Measurements from ENCODE around the gene ZBTB37.
"Not testable (repeated sequence)": the region's sequence is repeated elsewhere in the genome, so short reads cannot be mapped to it uniquely, and the experiment has no call there.

Gene ZBTB37

GRCh38 chr1:173868266-173869020 lies at the start of gene ZBTB37:
Gene ZBTB37 (plus strand): TSS chr1:173868380. CDS start chr1:173870226, 1,846 bp downstream.
- DNase-seq (ENCODE audit: low spot score): peak; percentile 95

DNA sequence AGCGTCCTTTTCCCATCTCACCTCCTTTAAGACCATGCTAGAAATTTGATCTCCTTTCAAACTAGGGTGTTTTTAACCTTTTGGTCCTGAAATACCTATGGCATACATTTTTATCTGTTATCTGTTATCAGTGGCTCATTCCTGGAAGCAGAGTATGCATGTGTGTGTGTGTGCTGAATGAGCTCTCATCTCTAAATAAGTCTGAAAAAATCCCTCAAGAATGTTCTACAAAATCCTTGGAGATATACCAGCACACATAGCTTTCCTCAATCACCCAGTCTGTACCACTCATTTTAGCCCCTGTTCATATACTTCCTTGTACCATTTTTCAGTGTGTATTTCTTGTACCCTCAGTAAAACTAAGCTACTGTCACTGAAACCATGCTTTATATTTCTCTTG lies 49.7 kb upstream of the ZBTB37 start:
- no peak for DNase-seq (ENCODE audit: low spot score)

- no peak for DNase-seq (ENCODE audit: low spot score)
These were observed 46.5 kb upstream of the ZBTB37 start for GRCh38 chr1:173821680-173822079.

DNA sequence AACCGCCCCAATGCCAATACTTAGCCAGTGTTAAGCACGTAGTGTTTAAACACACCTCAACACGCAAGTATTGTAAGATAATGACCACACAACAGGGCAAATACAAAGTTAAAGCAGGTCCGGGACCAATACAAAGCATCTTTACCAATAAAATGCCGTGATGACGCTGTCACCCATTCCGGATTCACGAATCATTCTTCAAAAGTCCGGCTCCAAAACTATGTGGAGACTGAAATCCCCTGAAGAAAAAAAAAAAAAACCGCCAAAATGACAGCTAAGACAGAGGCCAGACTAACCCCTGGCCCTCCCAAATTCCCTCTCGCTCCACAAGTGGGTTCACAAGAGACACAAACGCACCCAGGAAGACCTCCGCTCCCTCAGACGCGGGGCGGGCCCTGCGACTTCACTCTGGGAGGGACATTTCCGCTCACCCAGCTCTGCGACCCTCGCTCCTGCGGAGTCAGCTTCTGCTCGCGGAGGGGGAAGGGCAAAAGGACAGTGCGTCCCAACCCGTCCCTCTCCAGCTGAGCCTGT lies 44.3 kb upstream of the ZBTB37 start:
- no peak for DNase-seq (ENCODE audit: low spot score)

DNA sequence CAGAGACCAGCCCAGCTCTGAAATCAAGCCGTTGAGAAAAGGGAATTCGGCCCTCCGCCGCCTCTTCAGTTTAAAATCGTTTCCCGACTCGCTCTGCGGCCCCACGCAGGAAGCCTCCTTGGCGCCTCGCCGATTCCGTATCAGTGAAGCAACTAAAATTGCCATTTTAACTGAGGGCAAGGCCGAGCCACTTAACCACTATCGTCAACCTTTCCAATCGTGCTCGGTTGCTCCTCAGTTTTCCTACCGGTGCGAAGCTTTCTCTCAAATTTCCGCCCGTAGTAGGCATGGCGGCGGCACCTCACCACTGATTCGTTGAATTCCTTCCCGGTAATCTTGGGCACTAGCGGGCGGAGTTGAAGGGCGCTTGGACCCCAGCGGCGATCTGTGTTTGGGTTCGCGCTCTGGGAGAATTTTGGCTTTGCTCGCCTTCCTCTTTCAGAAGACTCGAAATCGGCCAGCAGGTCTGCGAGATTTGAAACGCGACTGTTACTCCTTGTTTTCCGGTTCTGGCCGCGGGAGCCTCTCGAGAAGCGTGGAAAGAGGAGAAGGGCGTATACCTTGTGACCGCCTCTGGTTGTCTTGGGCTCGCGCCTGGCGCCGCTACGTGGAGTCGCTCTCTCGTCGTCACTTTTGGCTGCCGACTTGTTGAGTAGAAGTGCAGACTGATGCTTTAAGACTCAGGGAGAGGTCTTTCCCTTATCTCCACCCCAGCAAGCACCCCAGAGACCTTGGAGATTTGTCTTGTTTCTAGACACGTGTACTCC lies 43.7 kb upstream of the ZBTB37 start, which contains the start of the genes CENPL and DARS2:
TSS of gene CENPL (minus strand) at position 569 of the 767 bp plus-strand sequence. CDS start 13,584 bp downstream, outside the sequence.
TSS of gene DARS2 (plus strand) at position 359 of the 767 bp plus-strand sequence. CDS start 557 bp downstream, outside the sequence.
- peak; percentile 91 for DNase-seq (ENCODE audit: low spot score)

GRCh38 chr1:173827611-173828010 lies 40.6 kb upstream of the ZBTB37 start:
- DNase-seq (ENCODE audit: low spot score): no peak

GRCh38 chr1:173832748-173833147 lies 35.4 kb upstream of the ZBTB37 start:
- no peak for DNase-seq (ENCODE audit: low spot score)

DNA sequence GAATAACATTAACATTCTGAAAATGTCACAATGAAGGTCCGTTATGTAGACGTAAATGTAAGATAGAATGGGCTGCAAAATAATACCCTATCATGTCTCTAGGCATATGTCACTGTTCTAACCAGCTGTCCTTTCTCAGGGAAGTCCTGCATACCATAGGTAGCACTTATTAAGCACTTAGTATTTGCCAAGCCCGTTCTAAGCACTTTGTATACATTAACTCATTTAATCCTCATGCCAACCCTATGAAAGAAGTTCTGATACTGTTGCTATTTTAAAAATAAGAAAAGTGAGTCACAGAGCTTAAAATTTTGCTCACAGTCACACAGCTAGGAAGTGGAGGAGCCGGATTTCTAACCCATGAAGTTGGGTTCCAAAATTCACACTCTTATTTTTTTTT lies 16.1 kb upstream of the ZBTB37 start:
- no peak for DNase-seq (ENCODE audit: low spot score)

DNA sequence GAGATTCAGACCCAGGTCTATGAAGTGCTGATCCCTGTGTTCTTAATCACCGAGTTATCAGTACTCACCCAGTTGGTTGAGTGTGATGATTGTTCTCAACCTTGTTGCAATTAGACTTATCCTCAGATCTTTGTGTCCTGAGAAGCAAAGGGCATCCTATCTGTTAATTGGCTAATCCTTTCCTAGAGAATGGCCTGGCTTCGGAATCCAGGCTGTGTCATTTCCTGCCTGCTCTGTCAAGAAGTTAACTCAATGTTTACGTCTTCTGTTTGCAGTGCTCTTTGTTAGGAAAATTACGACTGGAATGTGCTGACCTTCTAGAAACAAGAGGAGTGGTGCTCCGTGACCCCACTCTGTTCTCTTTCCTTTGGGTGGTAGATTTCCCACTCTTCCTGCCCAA lies 15.1 kb upstream of the ZBTB37 start:
- no peak for DNase-seq (ENCODE audit: low spot score)

GRCh38 chr1:173856014-173856413 lies 12.2 kb upstream of the ZBTB37 start:
- no peak for DNase-seq (ENCODE audit: low spot score)

DNA sequence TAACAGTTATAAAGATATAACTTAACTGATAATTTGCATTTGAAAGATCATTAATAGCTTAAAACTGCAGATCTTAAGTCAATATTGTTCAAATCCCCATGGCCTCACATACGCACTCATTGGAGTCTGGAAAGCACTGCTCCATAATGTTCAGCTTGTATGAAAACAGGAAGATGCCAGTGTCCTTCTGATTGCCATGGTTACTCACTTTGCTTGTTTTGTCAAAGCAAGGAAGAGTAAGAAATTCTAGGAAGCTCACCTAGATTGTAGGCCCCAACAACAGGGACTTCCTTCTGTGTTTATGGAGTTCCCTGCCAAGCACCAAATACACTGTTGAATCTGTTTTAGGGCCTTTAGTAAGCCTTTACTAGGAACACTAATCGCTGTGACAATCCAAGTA lies 11.3 kb upstream of the ZBTB37 start:
- no peak for DNase-seq (ENCODE audit: low spot score)

- no peak for DNase-seq (ENCODE audit: low spot score)
These were observed 10.7 kb upstream of the ZBTB37 start for GRCh38 chr1:173857363-173857917.

DNA sequence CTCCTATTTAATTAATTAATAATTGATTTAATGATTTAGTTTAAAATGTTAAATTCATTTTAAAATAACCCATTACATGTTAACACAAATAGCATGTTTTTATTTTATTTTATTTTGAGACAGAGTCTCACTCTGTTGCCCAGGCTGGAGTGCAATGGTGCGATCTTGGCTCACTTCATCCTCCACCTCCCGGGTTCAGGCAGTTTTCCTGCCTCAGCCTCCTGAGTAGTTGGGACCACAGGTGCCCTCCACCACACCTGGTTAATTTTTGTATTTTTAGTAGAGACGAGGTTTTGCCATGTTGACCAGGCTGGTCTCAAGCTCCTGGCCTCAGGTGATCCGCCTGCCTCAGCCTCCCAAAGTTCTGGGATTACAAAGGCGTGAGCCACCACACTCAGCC lies 8.6 kb upstream of the ZBTB37 start:
- DNase-seq (ENCODE audit: low spot score): not testable (repeated sequence)

GRCh38 chr1:173860065-173860464 lies 8.1 kb upstream of the ZBTB37 start:
- DNase-seq (ENCODE audit: low spot score): no peak

- DNase-seq (ENCODE audit: low spot score): no peak
These were observed 6.4 kb upstream of the ZBTB37 start for GRCh38 chr1:173861731-173862145.

- DNase-seq (ENCODE audit: low spot score): not testable (repeated sequence)
These were observed 5.9 kb upstream of the ZBTB37 start for GRCh38 chr1:173862146-173862768.

DNA sequence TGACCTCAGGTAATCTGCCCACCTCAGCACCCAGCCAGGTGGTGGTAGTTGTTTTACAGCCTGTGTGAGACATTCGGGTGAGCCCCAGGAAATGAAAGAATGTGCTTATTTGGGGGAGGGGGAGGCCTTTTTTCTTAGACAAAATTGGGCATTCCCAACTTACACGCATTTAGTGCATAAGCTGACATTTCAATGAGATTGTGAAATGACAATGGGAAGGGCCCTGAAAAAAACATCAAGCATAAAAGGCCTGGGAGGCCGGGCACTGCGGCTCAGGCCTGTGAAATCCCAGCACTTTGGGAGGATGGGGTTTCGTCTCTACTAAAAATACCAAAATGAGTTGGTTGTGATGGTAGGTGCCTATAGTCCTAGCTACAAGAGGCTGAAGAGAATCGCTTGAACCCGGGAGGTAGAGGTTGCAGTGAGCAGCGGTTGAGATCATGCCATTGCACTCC lies 5.4 kb upstream of the ZBTB37 start:
- no peak for DNase-seq (ENCODE audit: low spot score)

- DNase-seq (ENCODE audit: low spot score): no peak
These were observed 4.7 kb upstream of the ZBTB37 start for GRCh38 chr1:173863224-173864161.

DNA sequence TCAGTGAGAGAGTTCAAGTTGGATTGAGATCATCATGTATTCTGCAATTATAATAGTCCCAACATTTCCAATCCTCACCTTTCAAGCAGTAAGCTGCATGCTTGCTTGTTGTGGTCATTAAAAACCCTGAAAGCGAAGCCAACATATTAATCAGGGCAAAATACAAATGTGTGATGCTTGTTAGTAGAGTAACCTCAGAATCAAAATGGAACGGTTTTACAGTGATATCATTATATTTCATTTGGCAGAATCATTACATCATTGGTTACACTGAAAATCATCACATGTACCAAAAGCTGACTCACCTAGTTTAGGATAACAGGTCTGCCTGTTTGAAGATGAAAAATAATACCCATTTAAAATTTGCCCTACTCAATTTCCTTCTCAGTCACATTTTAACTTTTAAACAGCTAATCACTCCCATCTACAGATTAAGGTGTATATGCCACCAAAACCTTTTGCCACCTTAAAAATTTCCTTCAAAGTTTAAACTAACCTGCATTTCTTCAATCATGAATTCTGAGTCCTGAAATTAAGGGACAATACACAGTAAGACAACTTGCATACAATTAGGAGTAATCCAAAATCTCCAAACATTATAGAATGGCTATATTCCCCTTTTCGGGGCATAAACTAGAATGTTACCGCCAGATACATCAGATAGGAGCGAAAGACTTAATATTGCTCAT lies 3.9 kb upstream of the ZBTB37 start:
- no peak for DNase-seq (ENCODE audit: low spot score)
